ENCODE data around the gene CAPZA1.

DNA sequence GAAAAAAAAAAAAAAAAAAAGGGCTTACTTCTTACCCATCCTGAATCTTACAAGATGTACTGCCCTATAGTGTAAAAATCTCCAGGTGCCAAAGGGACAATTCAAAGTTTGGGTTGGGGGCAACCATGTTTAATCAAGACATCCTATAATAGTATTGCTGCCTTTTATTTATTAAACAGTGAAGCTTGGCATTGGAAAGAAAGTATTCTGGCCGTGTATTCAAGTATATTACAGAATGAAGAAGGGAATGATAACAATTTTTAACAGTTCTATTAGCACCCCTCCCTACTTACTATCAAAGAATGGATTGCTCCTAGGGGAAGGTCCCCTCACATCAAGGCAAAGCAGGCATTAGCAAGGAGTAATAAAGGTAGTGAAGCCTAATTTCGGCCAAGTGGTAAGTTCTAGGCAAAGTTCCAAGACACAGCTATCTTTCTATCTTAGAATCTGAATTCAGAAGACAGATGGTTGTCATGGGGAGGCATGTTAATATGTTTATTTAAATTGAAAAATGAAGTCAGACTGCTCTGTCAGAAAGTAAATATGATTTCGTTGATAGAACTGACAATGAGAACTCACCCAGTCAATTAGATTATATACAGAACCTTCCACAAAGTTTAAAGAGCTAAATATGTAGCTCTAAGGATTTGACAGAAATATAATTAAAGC is 25.3 kb upstream of the CAPZA1 start:
- TF ChIP-seq, protein P1, sequence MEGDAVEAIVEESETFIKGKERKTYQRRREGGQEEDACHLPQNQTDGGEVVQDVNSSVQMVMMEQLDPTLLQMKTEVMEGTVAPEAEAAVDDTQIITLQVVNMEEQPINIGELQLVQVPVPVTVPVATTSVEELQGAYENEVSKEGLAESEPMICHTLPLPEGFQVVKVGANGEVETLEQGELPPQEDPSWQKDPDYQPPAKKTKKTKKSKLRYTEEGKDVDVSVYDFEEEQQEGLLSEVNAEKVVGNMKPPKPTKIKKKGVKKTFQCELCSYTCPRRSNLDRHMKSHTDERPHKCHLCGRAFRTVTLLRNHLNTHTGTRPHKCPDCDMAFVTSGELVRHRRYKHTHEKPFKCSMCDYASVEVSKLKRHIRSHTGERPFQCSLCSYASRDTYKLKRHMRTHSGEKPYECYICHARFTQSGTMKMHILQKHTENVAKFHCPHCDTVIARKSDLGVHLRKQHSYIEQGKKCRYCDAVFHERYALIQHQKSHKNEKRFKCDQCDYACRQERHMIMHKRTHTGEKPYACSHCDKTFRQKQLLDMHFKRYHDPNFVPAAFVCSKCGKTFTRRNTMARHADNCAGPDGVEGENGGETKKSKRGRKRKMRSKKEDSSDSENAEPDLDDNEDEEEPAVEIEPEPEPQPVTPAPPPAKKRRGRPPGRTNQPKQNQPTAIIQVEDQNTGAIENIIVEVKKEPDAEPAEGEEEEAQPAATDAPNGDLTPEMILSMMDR (IDR thresholded peaks at IDR 0.05; ENCODE audit: insufficient read depth, low read depth, low read length) = no peak
- no peak for TF ChIP-seq EZH2 (IDR thresholded peaks at IDR 0.05; ENCODE audit: insufficient read depth, low read length)
